Adipocyte (in vitro differentiated cells): Measurements from ENCODE around the gene CD9.
"Not testable (repeated sequence)": the region's sequence is repeated elsewhere in the genome, so short reads cannot be mapped to it uniquely, and the experiment has no call there.

ENCODE experiments used
- DNase-seq: peaks from one replicate; pipeline ENCODE4 v3.0.0-alpha.2; 2015; ENCODE audit warnings: low read depth
- H3K27me3 ChIP-seq: replicated peaks from 2 replicates; pipeline ENCODE4 v1.7.0; 2013; ENCODE audit warnings: mild to moderate bottlenecking, low read length, moderate library complexity; ENCODE audit not compliant: control insufficient read depth, insufficient read depth
- H3K36me3 ChIP-seq: 2 replicates; pipeline ENCODE4 v1.7.0; 2013; ENCODE audit warnings: low read length, mild to moderate bottlenecking, moderate library complexity; ENCODE audit not compliant: control insufficient read depth, insufficient read depth, severe bottlenecking
- H3K4me1 ChIP-seq: 2 replicates; pipeline ENCODE4 v1.7.0; 2013; ENCODE audit warnings: mild to moderate bottlenecking, low read length, moderate library complexity; ENCODE audit not compliant: control insufficient read depth, insufficient read depth
- H3K4me3 ChIP-seq: 2 replicates; pipeline ENCODE4 v1.7.0; 2013; ENCODE audit warnings: mild to moderate bottlenecking, low read length, moderate library complexity
- H3K9ac ChIP-seq: 2 replicates; pipeline ENCODE4 v1.7.0; 2013; ENCODE audit warnings: mild to moderate bottlenecking, low read length, moderate library complexity
- H3K9me3 ChIP-seq: 2 replicates; pipeline ENCODE4 v1.7.0; 2013; ENCODE audit warnings: mild to moderate bottlenecking, low read length, moderate library complexity; ENCODE audit not compliant: control insufficient read depth

The CD9 gene

GRCh38 chr12:6205144-6205539 is 4.9 kb downstream of the CD9 start:
- H3K4me1 ChIP-seq = peaks cover 21% of the 10 kb centered on the region
- no peak overlapping the region for H3K4me3 ChIP-seq
- DNase-seq = peak; percentile 39
- H3K9ac ChIP-seq = no peak overlapping the region
- no peaks in the 10 kb centered on the region for H3K27me3 ChIP-seq
- no peaks in the 10 kb centered on the region for H3K9me3 ChIP-seq
- H3K36me3 ChIP-seq = no peaks in the 10 kb centered on the region

GRCh38 chr12:6205761-6206160 is 5.6 kb downstream of the CD9 start:
- H3K4me3 ChIP-seq = no peak overlapping the region
- no peak for DNase-seq
- H3K9ac ChIP-seq = no peak overlapping the region
- H3K27me3 ChIP-seq = no peaks in the 10 kb centered on the region
- H3K4me1 ChIP-seq = peaks cover 21% of the 10 kb centered on the region
- no peaks in the 10 kb centered on the region for H3K9me3 ChIP-seq
- H3K36me3 ChIP-seq = no peaks in the 10 kb centered on the region

- Histone ChIP-seq H3K36me3 (no peaks in the 10 kb centered on the region), H3K9me3 (no peaks in the 10 kb centered on the region), H3K4me3 (no peak overlapping the region), H3K27me3 (no peaks in the 10 kb centered on the region), H3K9ac (no peak overlapping the region), H3K4me1 (peaks cover 21% of the 10 kb centered on the region)
- no peak for DNase-seq
These were observed 6.1 kb downstream of the CD9 start for GRCh38 chr12:6206327-6206726.

- Histone ChIP-seq H3K4me1 (peaks cover 29% of the 10 kb centered on the region), H3K9me3 (no peaks in the 10 kb centered on the region), H3K27me3 (no peaks in the 10 kb centered on the region), H3K4me3 (peak overlapping the region; percentile 16), H3K9ac (peak overlapping the region; percentile 6), H3K36me3 (no peaks in the 10 kb centered on the region)
- peak; percentile 44 for DNase-seq
These were observed 7.2 kb downstream of the CD9 start for GRCh38 chr12:6207259-6207925.

GRCh38 chr12:6208130-6208529 is 7.9 kb downstream of the CD9 start:
- Histone ChIP-seq H3K36me3 (no peaks in the 10 kb centered on the region), H3K27me3 (no peaks in the 10 kb centered on the region), H3K4me1 (peaks cover 29% of the 10 kb centered on the region), H3K4me3 (no peak overlapping the region), H3K9ac (no peak overlapping the region), H3K9me3 (no peaks in the 10 kb centered on the region)
- no peak for DNase-seq

GRCh38 chr12:6209428-6209827 is 9.2 kb downstream of the CD9 start:
- not testable (repeated sequence) for H3K36me3 ChIP-seq, DNase-seq

GRCh38 chr12:6211421-6211869 is 11.2 kb downstream of the CD9 start:
- H3K9ac ChIP-seq = no peak overlapping the region
- peaks cover 26% of the 10 kb centered on the region for H3K4me1 ChIP-seq
- H3K9me3 ChIP-seq = no peaks in the 10 kb centered on the region
- peak; percentile 87 for DNase-seq
- no peaks in the 10 kb centered on the region for H3K36me3 ChIP-seq
- H3K4me3 ChIP-seq = no peak overlapping the region
- H3K27me3 ChIP-seq = no peaks in the 10 kb centered on the region

More at GRCh38 chr12:6209428-6209827, 9.2 kb downstream of the CD9 start:
- H3K4me3 ChIP-seq, H3K9me3 ChIP-seq, H3K27me3 ChIP-seq, H3K9ac ChIP-seq: not testable (repeated sequence)
- peaks cover 29% of the 10 kb centered on the region for H3K4me1 ChIP-seq

GRCh38 chr12:6212086-6212485 is 11.9 kb downstream of the CD9 start:
- H3K9me3 ChIP-seq = no peaks in the 10 kb centered on the region
- H3K4me1 ChIP-seq = peaks cover 26% of the 10 kb centered on the region
- H3K4me3 ChIP-seq = no peak overlapping the region
- no peaks in the 10 kb centered on the region for H3K27me3 ChIP-seq
- peak; percentile 52 for DNase-seq
- H3K9ac ChIP-seq = no peak overlapping the region
- no peaks in the 10 kb centered on the region for H3K36me3 ChIP-seq

GRCh38 chr12:6213969-6214368 is 13.8 kb downstream of the CD9 start:
- no peak overlapping the region for H3K9ac ChIP-seq
- no peak for DNase-seq
- H3K27me3 ChIP-seq = no peaks in the 10 kb centered on the region
- no peak overlapping the region for H3K4me3 ChIP-seq
- no peaks in the 10 kb centered on the region for H3K9me3 ChIP-seq
- peaks cover 18% of the 10 kb centered on the region for H3K4me1 ChIP-seq
- H3K36me3 ChIP-seq = no peaks in the 10 kb centered on the region

- no peak overlapping the region for H3K9ac ChIP-seq
- no peaks in the 10 kb centered on the region for H3K36me3 ChIP-seq
- peaks cover 18% of the 10 kb centered on the region for H3K4me1 ChIP-seq
- H3K27me3 ChIP-seq = no peaks in the 10 kb centered on the region
- no peak overlapping the region for H3K4me3 ChIP-seq
- no peaks in the 10 kb centered on the region for H3K9me3 ChIP-seq
- DNase-seq = no peak
These were observed 14.4 kb downstream of the CD9 start for GRCh38 chr12:6214633-6215032.

- DNase-seq = no peak
- no peaks in the 10 kb centered on the region for H3K36me3 ChIP-seq
- H3K4me3 ChIP-seq = no peak overlapping the region
- H3K27me3 ChIP-seq = no peaks in the 10 kb centered on the region
- H3K9me3 ChIP-seq = no peaks in the 10 kb centered on the region
- peaks cover 18% of the 10 kb centered on the region for H3K4me1 ChIP-seq
- no peak overlapping the region for H3K9ac ChIP-seq
These were observed 15.1 kb downstream of the CD9 start for GRCh38 chr12:6215120-6215807.
